ENCODE results near the gene DISC1.
"Not testable (repeated sequence)": the region's sequence is repeated elsewhere in the genome, so short reads cannot be mapped to it uniquely, and the experiment has no call there.

Gene DISC1

GRCh38 chr1:231612393-231613089 lies 14.0 kb upstream of the DISC1 start:
- H3K4me3 ChIP-seq (replicated peaks; ENCODE audit: low read depth, low read length): no peak overlapping the region
- no peak for DNase-seq (ENCODE audit: low read depth)
- TF ChIP-seq, protein P1, sequence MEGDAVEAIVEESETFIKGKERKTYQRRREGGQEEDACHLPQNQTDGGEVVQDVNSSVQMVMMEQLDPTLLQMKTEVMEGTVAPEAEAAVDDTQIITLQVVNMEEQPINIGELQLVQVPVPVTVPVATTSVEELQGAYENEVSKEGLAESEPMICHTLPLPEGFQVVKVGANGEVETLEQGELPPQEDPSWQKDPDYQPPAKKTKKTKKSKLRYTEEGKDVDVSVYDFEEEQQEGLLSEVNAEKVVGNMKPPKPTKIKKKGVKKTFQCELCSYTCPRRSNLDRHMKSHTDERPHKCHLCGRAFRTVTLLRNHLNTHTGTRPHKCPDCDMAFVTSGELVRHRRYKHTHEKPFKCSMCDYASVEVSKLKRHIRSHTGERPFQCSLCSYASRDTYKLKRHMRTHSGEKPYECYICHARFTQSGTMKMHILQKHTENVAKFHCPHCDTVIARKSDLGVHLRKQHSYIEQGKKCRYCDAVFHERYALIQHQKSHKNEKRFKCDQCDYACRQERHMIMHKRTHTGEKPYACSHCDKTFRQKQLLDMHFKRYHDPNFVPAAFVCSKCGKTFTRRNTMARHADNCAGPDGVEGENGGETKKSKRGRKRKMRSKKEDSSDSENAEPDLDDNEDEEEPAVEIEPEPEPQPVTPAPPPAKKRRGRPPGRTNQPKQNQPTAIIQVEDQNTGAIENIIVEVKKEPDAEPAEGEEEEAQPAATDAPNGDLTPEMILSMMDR (IDR thresholded peaks at IDR 0.05; ENCODE audit: low read length, missing control alignments): no peak

- no peak overlapping the region for H3K4me3 ChIP-seq (replicated peaks; ENCODE audit: low read depth, low read length)
- TF ChIP-seq, protein P1 (IDR thresholded peaks at IDR 0.05; ENCODE audit: low read length, missing control alignments): no peak
- DNase-seq (ENCODE audit: low read depth): no peak
Measured at GRCh38 chr1:231613419-231614349, 12.9 kb upstream of the DISC1 start.

DNA sequence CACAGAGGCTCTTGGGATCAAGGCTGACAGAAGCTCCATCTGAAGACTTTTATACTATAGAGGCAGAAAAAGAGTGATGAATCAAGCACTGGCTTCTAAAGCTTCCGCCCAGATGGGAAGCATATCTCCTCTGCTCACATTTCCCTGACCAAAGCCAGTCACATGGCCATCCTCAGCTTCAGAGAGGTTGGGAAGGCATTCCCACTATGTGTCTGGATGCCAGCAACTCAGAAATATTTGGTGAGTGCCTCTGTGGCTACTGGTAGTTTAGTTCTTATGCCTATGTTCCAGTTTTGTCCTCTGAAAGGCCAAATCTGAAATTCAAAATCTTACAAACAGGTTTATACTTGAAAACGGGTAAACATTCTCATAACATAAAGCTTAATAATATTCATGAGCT lies 9.9 kb upstream of the DISC1 start:
- no peak for DNase-seq (ENCODE audit: low read depth)

DNA sequence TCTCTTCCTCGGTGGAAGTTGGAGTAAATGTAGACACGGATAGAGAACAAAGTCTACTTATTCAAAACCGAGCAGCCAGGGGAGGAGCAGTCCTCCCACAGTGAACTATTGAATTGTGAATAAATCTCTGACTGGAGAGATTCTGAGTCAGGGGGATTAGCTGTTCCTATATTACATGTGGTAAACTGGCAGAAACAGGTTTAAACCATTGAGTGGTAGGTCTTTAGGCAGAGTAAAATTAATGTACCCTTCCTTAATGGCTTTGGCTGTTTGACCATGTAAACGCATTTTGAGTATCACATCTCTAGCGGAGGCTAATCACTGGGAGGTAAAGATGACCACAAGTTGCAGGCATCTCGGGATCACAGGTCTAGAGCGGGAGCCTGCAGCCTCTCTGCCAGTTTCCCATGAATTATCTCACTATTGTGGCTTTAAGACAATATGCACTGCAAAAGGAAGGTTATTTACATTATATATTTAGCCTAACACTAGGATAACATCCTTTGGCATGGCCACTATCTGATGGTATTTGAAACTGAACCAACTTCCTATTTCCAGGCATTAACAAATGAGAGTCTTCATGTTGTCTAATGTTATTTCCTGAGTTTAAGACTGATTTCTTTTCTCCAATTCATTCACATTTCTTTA lies 7.9 kb upstream of the DISC1 start:
- H3K4me3 ChIP-seq (replicated peaks; ENCODE audit: low read depth, low read length): no peak overlapping the region
- no peak for DNase-seq (ENCODE audit: low read depth)
- TF ChIP-seq, protein P1 (IDR thresholded peaks at IDR 0.05; ENCODE audit: low read length, missing control alignments): no peak

More for the DNA sequence above, 9.9 kb upstream of the DISC1 start:
- TF ChIP-seq, protein P1 (IDR thresholded peaks at IDR 0.05; ENCODE audit: low read length, missing control alignments): no peak
- H3K4me3 ChIP-seq (replicated peaks; ENCODE audit: low read depth, low read length): no peak overlapping the region

GRCh38 chr1:231619257-231619634 lies 7.3 kb upstream of the DISC1 start:
- H3K4me3 ChIP-seq (replicated peaks; ENCODE audit: low read depth, low read length): no peak overlapping the region
- TF ChIP-seq, protein P1 (IDR thresholded peaks at IDR 0.05; ENCODE audit: low read length, missing control alignments): no peak
- no peak for DNase-seq (ENCODE audit: low read depth)

- not testable (repeated sequence) for H3K4me3 ChIP-seq (replicated peaks; ENCODE audit: low read depth, low read length); DNase-seq (ENCODE audit: low read depth)
Measured at GRCh38 chr1:231625042-231625441, 1.5 kb upstream of the DISC1 start.

- peak overlapping the region; percentile 78 for H3K4me3 ChIP-seq (replicated peaks; ENCODE audit: low read depth, low read length)
- no peak for DNase-seq (ENCODE audit: low read depth)
- TF ChIP-seq, protein P1 (IDR thresholded peaks at IDR 0.05; ENCODE audit: low read length, missing control alignments): no peak
Measured at GRCh38 chr1:231625975-231626534, 535 bp upstream of the DISC1 start.
